H9 (cell line): ENCODE measurements around the gene KRTAP10-11. TPM values are rescaled to one million over a fixed set of nuclear protein-coding genes. Genes with fewer than 3 reads are reported as not detected.
"Not testable (repeated sequence)": the region's sequence is repeated elsewhere in the genome, so short reads cannot be mapped to it uniquely, and the experiment has no call there.

Source experiments
- DNase-seq: peaks from one replicate; pipeline ENCODE4 v3.0.0-alpha.2; 2017
- H2AFZ ChIP-seq: one replicate; pipeline ENCODE4 v1.6.1; 2013; ENCODE audit warnings: mild to moderate bottlenecking, low read length, control low read depth, moderate library complexity
- H2AK5ac ChIP-seq: 2 replicates; pipeline ENCODE4 v1.6.1; 2013; ENCODE audit warnings: low read length, control low read depth, mixed read lengths; ENCODE audit not compliant: insufficient read length
- H2BK120ac ChIP-seq: one replicate; pipeline ENCODE4 v1.6.1; 2013; ENCODE audit warnings: low read depth, mild to moderate bottlenecking, low read length, control low read depth, inconsistent platforms; ENCODE audit not compliant: poor library complexity, severe bottlenecking
- H2BK12ac ChIP-seq: 2 replicates; pipeline ENCODE4 v1.6.1; 2013; ENCODE audit warnings: low read length, control low read depth, mixed read lengths, low read depth; ENCODE audit not compliant: insufficient read length
- H2BK15ac ChIP-seq: 2 replicates; pipeline ENCODE4 v1.6.1; 2013; ENCODE audit warnings: low read depth, low read length, control low read depth
- H2BK20ac ChIP-seq: one replicate; pipeline ENCODE4 v1.6.1; 2013; ENCODE audit warnings: low read depth, mild to moderate bottlenecking, low read length, control low read depth, inconsistent platforms; ENCODE audit not compliant: poor library complexity, severe bottlenecking
- H2BK5ac ChIP-seq: 2 replicates; pipeline ENCODE4 v1.6.1; 2013; ENCODE audit warnings: low read length, control low read depth, mixed read lengths; ENCODE audit not compliant: insufficient read length
- H3K14ac ChIP-seq: 2 replicates; pipeline ENCODE4 v1.6.1; 2013; ENCODE audit warnings: low read length, control low read depth; ENCODE audit not compliant: insufficient read depth
- H3K18ac ChIP-seq: 2 replicates; pipeline ENCODE4 v1.6.1; 2013; ENCODE audit warnings: low read depth, mild to moderate bottlenecking, mixed read lengths, low read length, control low read depth; ENCODE audit not compliant: insufficient read length
- H3K23ac ChIP-seq: 2 replicates; pipeline ENCODE4 v1.6.1; 2013; ENCODE audit warnings: low read length, control low read depth, mixed read lengths, low read depth; ENCODE audit not compliant: insufficient read length
- H3K23me2 ChIP-seq: 2 replicates; pipeline ENCODE4 v1.6.1; 2013; ENCODE audit warnings: low read depth, mild to moderate bottlenecking, mixed read lengths, low read length, control low read depth; ENCODE audit not compliant: insufficient read length, poor library complexity, severe bottlenecking
- H3K27ac ChIP-seq: 2 replicates; pipeline ENCODE4 v1.5.1; 2013; ENCODE audit warnings: low read length, control low read depth, mixed read lengths, low read depth; ENCODE audit not compliant: insufficient read length
- H3K27me3 ChIP-seq: 2 replicates; pipeline ENCODE4 v1.6.1; 2013; ENCODE audit warnings: low read length, control low read depth, inconsistent platforms; ENCODE audit not compliant: insufficient read depth
- H3K4ac ChIP-seq: 2 replicates; pipeline ENCODE4 v1.6.1; 2013; ENCODE audit warnings: low read depth, mild to moderate bottlenecking, control low read depth, inconsistent platforms, low read length, moderate library complexity
- H3K4me1 ChIP-seq: 2 replicates; pipeline ENCODE4 v1.6.1; 2013; ENCODE audit warnings: low read length, control low read depth, inconsistent platforms; ENCODE audit not compliant: insufficient read depth
- H3K4me2 ChIP-seq: 2 replicates; pipeline ENCODE4 v1.6.1; 2013; ENCODE audit warnings: low read length, control low read depth, mixed read lengths; ENCODE audit not compliant: insufficient read length, insufficient read depth
- H3K56ac ChIP-seq: 2 replicates; pipeline ENCODE4 v1.6.1; 2013; ENCODE audit warnings: low read depth, mild to moderate bottlenecking, mixed read lengths, low read length, control low read depth; ENCODE audit not compliant: insufficient read length
- H3K79me1 ChIP-seq: 2 replicates; pipeline ENCODE4 v1.6.1; 2013; ENCODE audit warnings: low read depth, mild to moderate bottlenecking, moderate library complexity, low read length, control low read depth, inconsistent platforms; ENCODE audit not compliant: insufficient read depth, poor library complexity, severe bottlenecking
- H3K79me2 ChIP-seq: 2 replicates; pipeline ENCODE4 v1.6.1; 2013; ENCODE audit warnings: low read length, control low read depth, inconsistent platforms; ENCODE audit not compliant: insufficient read depth
- H3K9ac ChIP-seq: 2 replicates; pipeline ENCODE4 v1.6.1; 2013; ENCODE audit warnings: low read length, control low read depth, mixed read lengths; ENCODE audit not compliant: insufficient read length; ENCODE audit errors: extremely low read depth
- H3K9me3 ChIP-seq: one replicate; pipeline ENCODE4 v1.6.1; 2013; ENCODE audit warnings: low read depth, low read length, inconsistent platforms; ENCODE audit not compliant: control insufficient read depth
- H3T11ph ChIP-seq: one replicate; pipeline ENCODE4 v1.6.1; 2013; ENCODE audit warnings: mild to moderate bottlenecking, low read length, control low read depth, inconsistent platforms
- H4K20me1 ChIP-seq: one replicate; pipeline ENCODE4 v1.6.1; 2013; ENCODE audit not compliant: control insufficient read depth, insufficient read length, insufficient read depth
- H4K5ac ChIP-seq: 2 replicates; pipeline ENCODE4 v1.6.1; 2013; ENCODE audit warnings: low read depth, mild to moderate bottlenecking, mixed read lengths, low read length, control low read depth; ENCODE audit not compliant: insufficient read length
- H4K8ac ChIP-seq: replicated peaks from 2 replicates; pipeline ENCODE4 v1.6.1; 2013; ENCODE audit warnings: low read length, control low read depth, mixed read lengths, low read depth; ENCODE audit not compliant: insufficient read length
- H4K91ac ChIP-seq: 2 replicates; pipeline ENCODE4 v1.6.1; 2013; ENCODE audit warnings: low read depth, mild to moderate bottlenecking, moderate library complexity, mixed read lengths, low read length, control low read depth; ENCODE audit not compliant: insufficient read length
- H3K27ac Mint-ChIP-seq, 3 experiments: 2 replicates in 2 of 3; 3 replicates in 1 of 3; pipeline ENCODE4 v1.8.0; 2020 to 2021; ENCODE audit warnings: mixed read lengths in 3 of 3, mild to moderate bottlenecking in 1 of 3, moderate library complexity in 1 of 3
- H3K27me3 Mint-ChIP-seq: 2 replicates; pipeline ENCODE4 v1.8.0; 2021; ENCODE audit warnings: low read depth, mild to moderate bottlenecking, moderate library complexity, mixed read lengths
- H3K36me3 Mint-ChIP-seq, 3 experiments: 2 replicates in 2 of 3; 3 replicates in 1 of 3; pipeline ENCODE4 v1.8.0; 2020 to 2021; ENCODE audit warnings: low read depth in 3 of 3, mixed read lengths in 3 of 3; ENCODE audit not compliant: insufficient read depth in 1 of 3
- H3K4me1 Mint-ChIP-seq, 2 experiments: 2 replicates each; pipeline ENCODE4 v1.8.0; 2020; ENCODE audit warnings: mixed read lengths in 2 of 2
- H3K4me3 Mint-ChIP-seq, 2 experiments: 2 replicates in 1 of 2; 3 replicates in 1 of 2; pipeline ENCODE4 v1.8.0; 2020 to 2021; ENCODE audit warnings: mild to moderate bottlenecking in 2 of 2, mixed read lengths in 2 of 2, moderate library complexity in 1 of 2
- H3K9me3 Mint-ChIP-seq, 2 experiments: 2 replicates in 1 of 2; 3 replicates in 1 of 2; pipeline ENCODE4 v1.8.0; 2020; ENCODE audit warnings: mild to moderate bottlenecking in 2 of 2, mixed read lengths in 2 of 2, moderate library complexity in 1 of 2
- WGBS: extraction: QIAGEN DNeasy Blood & Tissue Kit; methylation state at CpG from one replicate; pipeline ENCODE4 v1.1.7; 2013; ENCODE audit warnings: missing lambda C conversion rate, low lambda C conversion rate, mixed read lengths; ENCODE audit not compliant: insufficient read length; ENCODE audit errors: extremely low coverage; 5-methylcytosine and 5-hydroxymethylcytosine counted together
- total RNA-seq: library from RNA; stranded (reverse); gene quantifications from 2 replicates; pipeline ENCODE4 v1.2.1, GENCODE V29; 2021
- TF ChIP-seq, protein P1 (sequence below): fragments of 200-600 bp; sonication (generic); conservative IDR thresholded peaks from 3 replicates; pipeline ENCODE4 v1.8.0; 2021; ENCODE audit warnings: antibody characterized with exemption, mild to moderate bottlenecking

The KRTAP10-11 gene
- total RNA-seq, 1 experiment from 2014 or later, result not detected

GRCh38 chr21:44601091-44601490 lies 45.1 kb upstream of the KRTAP10-11 start:
- H4K8ac ChIP-seq, H3K4me1 ChIP-seq, H3K4ac ChIP-seq, H3K27me3 ChIP-seq, H2AK5ac ChIP-seq, H4K20me1 ChIP-seq, H3K56ac ChIP-seq, H3K9me3 ChIP-seq, H3K23ac ChIP-seq, H3K23me2 ChIP-seq, H3K4me3 Mint-ChIP-seq, H4K5ac ChIP-seq, H3K14ac ChIP-seq, H3K9ac ChIP-seq, H3T11ph ChIP-seq, H3K9me3 Mint-ChIP-seq, H2BK15ac ChIP-seq, H2AFZ ChIP-seq, H2BK120ac ChIP-seq, H3K18ac ChIP-seq, H2BK20ac ChIP-seq, H2BK5ac ChIP-seq, H3K79me2 ChIP-seq, H3K27ac ChIP-seq, H2BK12ac ChIP-seq, H3K79me1 ChIP-seq, H3K4me2 ChIP-seq, H3K36me3 Mint-ChIP-seq, H4K91ac ChIP-seq: not testable (repeated sequence)
- Mint-ChIP-seq H3K4me1 (peaks cover 36 to 37% of the 10 kb centered on the region in 2 experiments), H3K27ac (peak overlapping the region in 1 of 3 experiments; percentile 82; a peak in 1 of 7 replicates), H3K27me3 (peaks cover 11% of the 10 kb centered on the region)
- DNase-seq, result peak; percentile 30
- TF ChIP-seq, protein P1, sequence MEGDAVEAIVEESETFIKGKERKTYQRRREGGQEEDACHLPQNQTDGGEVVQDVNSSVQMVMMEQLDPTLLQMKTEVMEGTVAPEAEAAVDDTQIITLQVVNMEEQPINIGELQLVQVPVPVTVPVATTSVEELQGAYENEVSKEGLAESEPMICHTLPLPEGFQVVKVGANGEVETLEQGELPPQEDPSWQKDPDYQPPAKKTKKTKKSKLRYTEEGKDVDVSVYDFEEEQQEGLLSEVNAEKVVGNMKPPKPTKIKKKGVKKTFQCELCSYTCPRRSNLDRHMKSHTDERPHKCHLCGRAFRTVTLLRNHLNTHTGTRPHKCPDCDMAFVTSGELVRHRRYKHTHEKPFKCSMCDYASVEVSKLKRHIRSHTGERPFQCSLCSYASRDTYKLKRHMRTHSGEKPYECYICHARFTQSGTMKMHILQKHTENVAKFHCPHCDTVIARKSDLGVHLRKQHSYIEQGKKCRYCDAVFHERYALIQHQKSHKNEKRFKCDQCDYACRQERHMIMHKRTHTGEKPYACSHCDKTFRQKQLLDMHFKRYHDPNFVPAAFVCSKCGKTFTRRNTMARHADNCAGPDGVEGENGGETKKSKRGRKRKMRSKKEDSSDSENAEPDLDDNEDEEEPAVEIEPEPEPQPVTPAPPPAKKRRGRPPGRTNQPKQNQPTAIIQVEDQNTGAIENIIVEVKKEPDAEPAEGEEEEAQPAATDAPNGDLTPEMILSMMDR, result 0 out of 3 replicates have a peak, but pooled peaks have one; percentile 8
- whole genome bisulfite sequencing, result no CpG with 5 or more reads among the region's 10 CpGs
